ENCODE results near the gene RAD51B.

- TF ChIP-seq CTCF (IDR thresholded peaks at IDR 0.05) (no peak), POLR2A (IDR thresholded peaks at IDR 0.05) (no peak), POLR2AphosphoS5 (IDR thresholded peaks at IDR 0.05) (no peak)
Observed at GRCh38 chr14:68679746-68680467, 860.3 kb downstream of the RAD51B start.
